GM18519 (cell line): ENCODE results near the gene RAB21.

Source experiments
- ATAC-seq: cut with Tn5 transposase; IDR thresholded peaks from one replicate; pipeline ENCODE4 v1.9.1; 2021; ENCODE audit warnings: mild to moderate bottlenecking, moderate library complexity; ENCODE audit not compliant: unreplicated experiment, low FRiP score

Gene RAB21

GRCh38 chr12:71754461-71755145, at the start of gene RAB21:
TSS of gene RAB21 (plus strand) at chr12:71754863. CDS start at chr12:71755130, 267 bp downstream.
- peak; percentile 98 for ATAC-seq

- ATAC-seq: no peak
These were observed 49.7 kb upstream of the RAB21 start for GRCh38 chr12:71704920-71705319.

- ATAC-seq: no peak
These were observed 46.0 kb upstream of the RAB21 start for GRCh38 chr12:71708658-71709057.

- no peak for ATAC-seq
These were observed 44.2 kb upstream of the RAB21 start for GRCh38 chr12:71710276-71711125.

GRCh38 chr12:71718611-71719010, 36.1 kb upstream of the RAB21 start:
- ATAC-seq: no peak

GRCh38 chr12:71719647-71720370, 34.9 kb upstream of the RAB21 start:
- ATAC-seq: no peak

- no peak for ATAC-seq
These were observed 32.7 kb upstream of the RAB21 start for GRCh38 chr12:71721783-71722505.

- no peak for ATAC-seq
These were observed 29.7 kb upstream of the RAB21 start for GRCh38 chr12:71725011-71725410.

GRCh38 chr12:71726548-71726947, 28.1 kb upstream of the RAB21 start:
- ATAC-seq: no peak

GRCh38 chr12:71727958-71728357, 26.7 kb upstream of the RAB21 start:
- ATAC-seq: no peak

- ATAC-seq: no peak
These were observed 23.7 kb upstream of the RAB21 start for GRCh38 chr12:71730936-71731335.

- peak; percentile 65 for ATAC-seq
These were observed 23.0 kb upstream of the RAB21 start for GRCh38 chr12:71731439-71732356.

- ATAC-seq: no peak
These were observed 22.3 kb upstream of the RAB21 start for GRCh38 chr12:71732357-71732712.

GRCh38 chr12:71737197-71737596, 17.5 kb upstream of the RAB21 start:
- ATAC-seq: no peak

GRCh38 chr12:71742998-71743397, 11.7 kb upstream of the RAB21 start:
- ATAC-seq: no peak

- ATAC-seq: no peak
These were observed 10.0 kb upstream of the RAB21 start for GRCh38 chr12:71744522-71745300.

GRCh38 chr12:71746974-71747611, 7.6 kb upstream of the RAB21 start:
- peak; percentile 89 for ATAC-seq

- ATAC-seq: no peak
These were observed 6.4 kb upstream of the RAB21 start for GRCh38 chr12:71748081-71748850.
